HL-60 (cell line): Measurements from ENCODE around the gene POU4F1.

Experiments
- DNase-seq, 2 experiments: peaks; one replicate each; pipeline ENCODE4 v3.0.0-alpha.2; 2010 to 2020; ENCODE audit warnings: low read depth in 1 of 2, low spot score in 1 of 2
- H3K27ac ChIP-seq: fragments of 250-450 bp; sonication (Bioruptor Pico); replicated peaks from 2 replicates; pipeline ENCODE4 v1.5.1; 2020; ENCODE audit warnings: mild to moderate bottlenecking, moderate library complexity
- H3K27me3 ChIP-seq: fragments of 250-450 bp; sonication (Bioruptor Pico); 2 replicates; pipeline ENCODE4 v1.5.1; 2021; ENCODE audit warnings: mild to moderate bottlenecking, moderate library complexity; ENCODE audit not compliant: insufficient read depth, poor library complexity, severe bottlenecking
- H3K4me3 ChIP-seq: replicated peaks from 2 replicates; pipeline ENCODE4 v1.5.1; 2011; ENCODE audit warnings: mild to moderate bottlenecking, control low read depth, low read length; ENCODE audit not compliant: insufficient read depth
- CTCF ChIP-seq: IDR thresholded peaks from one replicate; pipeline ENCODE4 v1.5.1; 2011; ENCODE audit warnings: low read length, control low read depth, inconsistent platforms; ENCODE audit not compliant: insufficient read depth
- GABPA ChIP-seq: IDR thresholded peaks from 2 replicates; pipeline ENCODE4 v1.6.1; 2012; ENCODE audit warnings: low read depth
- POLR2AphosphoS5 ChIP-seq: IDR thresholded peaks from 2 replicates; pipeline ENCODE4 v1.6.1; 2012; ENCODE audit warnings: low read depth
- REST ChIP-seq: IDR thresholded peaks from 2 replicates; pipeline ENCODE4 v1.6.1; 2012; ENCODE audit warnings: low read depth; ENCODE audit not compliant: insufficient replicate concordance
- SPI1 ChIP-seq: IDR thresholded peaks from 2 replicates; pipeline ENCODE4 v1.6.1; 2012; ENCODE audit warnings: low read depth, mild to moderate bottlenecking, borderline replicate concordance

POU4F1 gene

GRCh38 chr13:78562237-78562889 lies 41.0 kb downstream of the POU4F1 start:
- peaks cover 2% of the 10 kb centered on the region for H3K27me3 ChIP-seq
- no peak overlapping the region for H3K27ac ChIP-seq
- no peak overlapping the region for H3K4me3 ChIP-seq
- no peak for DNase-seq
- TF ChIP-seq CTCF (no peak), SPI1 (no peak), POLR2AphosphoS5 (no peak), REST (no peak), GABPA (no peak)
